Upper lobe of left lung (tissue), 4 donors: ENCODE measurements around the gene TAF11L7.
"Not testable (repeated sequence)": the region's sequence is repeated elsewhere in the genome, so short reads cannot be mapped to it uniquely, and the experiment has no call there.

Source experiments
- CTCF ChIP-seq, 6 experiments: fragments of 450-650 bp in 4 of 6; fragments of 200-600 bp in 2 of 6; sonication (generic) in 2 of 6; IDR thresholded peaks; one replicate each; pipeline ENCODE4 v1.5.1; 2016 to 2019; ENCODE audit warnings: antibody characterized with exemption in 6 of 6
- EP300 ChIP-seq, 4 donors: sonication (generic); formaldehyde crosslinking; IDR thresholded peaks; one replicate each; pipeline ENCODE4 v1.5.1; 2017; ENCODE audit warnings: antibody characterized with exemption in 4 of 4, control low read depth in 2 of 4
- POLR2AphosphoS5 ChIP-seq, 2 donors: sonication (generic); formaldehyde crosslinking; IDR thresholded peaks; one replicate each; pipeline ENCODE4 v1.5.1; 2017; ENCODE audit warnings: antibody characterized with exemption in 2 of 2

DNA sequence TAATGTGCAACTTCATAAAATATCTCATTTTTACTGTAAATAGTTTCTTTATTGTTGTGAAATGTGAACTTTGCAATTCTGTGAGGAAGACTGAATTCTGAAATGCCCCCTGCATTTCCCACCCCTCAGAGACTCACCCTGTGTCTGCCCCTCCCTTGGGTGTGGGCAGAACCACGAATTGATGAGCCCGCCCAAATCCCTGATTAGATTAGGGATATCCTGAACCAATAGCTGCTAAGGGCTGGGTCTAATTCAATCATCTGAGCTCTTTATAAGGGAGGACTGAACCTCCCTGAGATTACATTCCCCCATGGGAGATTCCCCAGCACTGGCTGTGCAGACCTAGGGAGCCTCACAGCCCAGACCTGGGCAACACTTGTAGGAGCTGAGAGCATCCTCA is 24.5 kb upstream of the TAF11L7 start, which contains the start of gene TAF11L12:
- not testable (repeated sequence) for TF ChIP-seq POLR2AphosphoS5, CTCF, EP300 (IDR thresholded peaks at IDR 0.05)
